ENCODE measurements around the gene RGL3. TPM values are rescaled to one million over a fixed set of nuclear protein-coding genes. Genes with fewer than 3 reads are reported as not detected.

Gene RGL3
- total and polyA plus RNA-seq, 4 donors, result 2.4 to 19.8 (median 7.8) TPM

GRCh38 chr19:11451871-11452619, 32.9 kb upstream of the RGL3 start:
- no peak for DNase-seq (ENCODE audit: low spot score)
- no peak for TF ChIP-seq RAD21 (IDR thresholded peaks at IDR 0.05)
- no peak for TF ChIP-seq SP1 (IDR thresholded peaks at IDR 0.05)
- TF ChIP-seq ATF3 (IDR thresholded peaks at IDR 0.05), result no peak
- no peak for TF ChIP-seq REST (IDR thresholded peaks at IDR 0.05)
- TF ChIP-seq NR2F2 (IDR thresholded peaks at IDR 0.05), result no peak
- TF ChIP-seq RXRA (IDR thresholded peaks at IDR 0.05), result no peak
- TF ChIP-seq FOXA1 (IDR thresholded peaks at IDR 0.05), result no peak
- no peak for TF ChIP-seq ZBTB33 (IDR thresholded peaks at IDR 0.05)
- TF ChIP-seq JUND (IDR thresholded peaks at IDR 0.05), result no peak
- no peak for TF ChIP-seq FOXA2 (IDR thresholded peaks at IDR 0.05)
- TF ChIP-seq CTCF (IDR thresholded peaks at IDR 0.05; ENCODE audit: low read depth, low read length, missing input control), result no peak
- TF ChIP-seq TAF1 (conservative IDR thresholded peaks at IDR 0.05), result no peak
- 54% methylated on average over 25 of the region's 25 CpGs for WGBS
- peaks cover 7 to 24% (median 15%) of the 10 kb centered on the region in 4 donors for H3K36me3 ChIP-seq (ENCODE audit: control insufficient read depth in 4 of 4, insufficient read depth in 3 of 4, low read depth in 1 of 4, low read length in 3 of 4)
- no peak overlapping the region for H3K4me3 ChIP-seq (ENCODE audit: low read depth in 1 of 3, low read length in 3 of 3)
- H3K27ac ChIP-seq (ENCODE audit: low read depth in 1 of 2, low read length in 2 of 2), result no peak overlapping the region
- H3K27me3 ChIP-seq (ENCODE audit: control insufficient read depth in 4 of 4, insufficient read depth in 4 of 4, low read length in 3 of 4), result no peaks in the 10 kb centered on the region
- no peak overlapping the region for H3K9ac ChIP-seq (ENCODE audit: low read depth in 1 of 2, low read length in 2 of 2)
- H3K9me3 ChIP-seq (ENCODE audit: control insufficient read depth in 4 of 4, low read length in 3 of 4), result no peaks in the 10 kb centered on the region
- H3K4me1 ChIP-seq (ENCODE audit: control insufficient read depth in 4 of 4, insufficient read depth in 4 of 4, low read length in 3 of 4), result no peaks in the 10 kb centered on the region

GRCh38 chr19:11451327-11451870, 32.3 kb upstream of the RGL3 start:
- no peaks in the 10 kb centered on the region for H3K27me3 ChIP-seq (ENCODE audit: control insufficient read depth in 4 of 4, insufficient read depth in 4 of 4, low read length in 3 of 4)
- H3K9ac ChIP-seq (ENCODE audit: low read depth in 1 of 2, low read length in 2 of 2), result no peak overlapping the region
- peaks cover 7 to 24% (median 17%) of the 10 kb centered on the region in 4 donors for H3K36me3 ChIP-seq (ENCODE audit: control insufficient read depth in 4 of 4, insufficient read depth in 3 of 4, low read depth in 1 of 4, low read length in 3 of 4)
- no peak for DNase-seq (ENCODE audit: low spot score)
- H3K4me1 ChIP-seq (ENCODE audit: control insufficient read depth in 4 of 4, insufficient read depth in 4 of 4, low read length in 3 of 4), result no peaks in the 10 kb centered on the region
- no peak overlapping the region for H3K27ac ChIP-seq (ENCODE audit: low read depth in 1 of 2, low read length in 2 of 2)
- no peak overlapping the region for H3K4me3 ChIP-seq (ENCODE audit: low read depth in 1 of 3, low read length in 3 of 3)
- no peaks in the 10 kb centered on the region for H3K9me3 ChIP-seq (ENCODE audit: control insufficient read depth in 4 of 4, low read length in 3 of 4)
- 53% methylated on average over 13 of the region's 13 CpGs for WGBS
- no peak for TF ChIP-seq JUND (IDR thresholded peaks at IDR 0.05)
- TF ChIP-seq YY1 (IDR thresholded peaks at IDR 0.05), result no peak
- TF ChIP-seq RAD21 (IDR thresholded peaks at IDR 0.05), result no peak
- TF ChIP-seq FOXA1 (IDR thresholded peaks at IDR 0.05), result no peak
- no peak for TF ChIP-seq ATF3 (IDR thresholded peaks at IDR 0.05)
- TF ChIP-seq RXRA (IDR thresholded peaks at IDR 0.05), result no peak
- no peak for TF ChIP-seq NR2F2 (IDR thresholded peaks at IDR 0.05)
- TF ChIP-seq TAF1 (conservative IDR thresholded peaks at IDR 0.05), result no peak
- TF ChIP-seq REST (IDR thresholded peaks at IDR 0.05), result no peak
- no peak for TF ChIP-seq EGR1 (IDR thresholded peaks at IDR 0.05; ENCODE audit: low read depth in 2 of 2)
- TF ChIP-seq HNF4A (conservative IDR thresholded peaks at IDR 0.05), result no peak
- no peak for TF ChIP-seq MAX (IDR thresholded peaks at IDR 0.05)
- no peak for TF ChIP-seq HNF4G (IDR thresholded peaks at IDR 0.05)
- no peak for TF ChIP-seq GABPA (IDR thresholded peaks at IDR 0.05 in 1 of 2, conservative IDR thresholded peaks at IDR 0.05 in 1 of 2)
- no peak for TF ChIP-seq SP1 (IDR thresholded peaks at IDR 0.05)

Measured in liver (tissue), 9 donors.